ENCODE results near the gene ARID3A. TPM values are rescaled to one million over a fixed set of nuclear protein-coding genes. Genes with fewer than 3 reads are reported as not detected.

Gene ARID3A
- total and polyA plus RNA-seq, 4 donors, result 7.7 to 29.7 (median 19.8) TPM

DNA sequence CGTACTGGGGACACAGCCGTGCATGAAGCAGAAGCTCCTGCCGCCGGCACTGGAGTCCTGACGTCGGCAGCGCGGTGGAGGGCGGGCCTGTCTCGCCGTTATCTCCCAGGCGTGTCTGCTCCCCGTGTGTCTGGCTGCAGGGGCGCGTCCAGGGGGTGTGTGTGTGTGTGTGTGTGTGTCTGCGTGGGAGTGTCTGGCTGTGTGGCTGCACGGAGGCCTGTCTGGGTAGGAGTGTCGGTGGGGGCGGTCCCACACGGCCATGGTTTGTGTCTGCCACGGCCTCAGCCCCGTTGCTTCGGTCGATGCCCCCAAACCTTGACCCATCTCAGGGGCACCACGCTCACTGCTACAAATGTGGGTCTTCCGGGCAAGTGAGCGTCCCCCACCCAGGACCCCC, 18.3 kb downstream of the ARID3A start:
- H3K36me3 ChIP-seq (ENCODE audit: control insufficient read depth in 4 of 4, insufficient read depth in 4 of 4, low read length in 4 of 4), result peaks cover 0 to 15% (median 9%) of the 10 kb centered on the region in 4 donors
- 83 to 91% methylated on average over 23 to 27 of the region's 27 CpGs for WGBS, 2 donors
- DNase-seq (peak in 1 of 3 donors; percentile 48), ATAC-seq (ENCODE audit: insufficient read depth, low FRiP score) (no peak)
- H3K4me3 ChIP-seq, result no peak overlapping the region
- H3K27ac ChIP-seq (ENCODE audit: low read depth in 1 of 2, low read length in 1 of 2), result no peak overlapping the region
- no peak overlapping the region for H3K9ac ChIP-seq (ENCODE audit: insufficient read depth in 1 of 2, low read length in 2 of 2)
- H3K27me3 ChIP-seq (ENCODE audit: control insufficient read depth in 3 of 3, insufficient read depth in 3 of 3, low read length in 2 of 3), result no peaks in the 10 kb centered on the region
- H3K9me3 ChIP-seq (ENCODE audit: control insufficient read depth in 4 of 4, insufficient read depth in 3 of 4, low read length in 3 of 4), result peaks cover 0 to 2% (median 0%) of the 10 kb centered on the region in 4 donors
- TF ChIP-seq, protein P1, sequence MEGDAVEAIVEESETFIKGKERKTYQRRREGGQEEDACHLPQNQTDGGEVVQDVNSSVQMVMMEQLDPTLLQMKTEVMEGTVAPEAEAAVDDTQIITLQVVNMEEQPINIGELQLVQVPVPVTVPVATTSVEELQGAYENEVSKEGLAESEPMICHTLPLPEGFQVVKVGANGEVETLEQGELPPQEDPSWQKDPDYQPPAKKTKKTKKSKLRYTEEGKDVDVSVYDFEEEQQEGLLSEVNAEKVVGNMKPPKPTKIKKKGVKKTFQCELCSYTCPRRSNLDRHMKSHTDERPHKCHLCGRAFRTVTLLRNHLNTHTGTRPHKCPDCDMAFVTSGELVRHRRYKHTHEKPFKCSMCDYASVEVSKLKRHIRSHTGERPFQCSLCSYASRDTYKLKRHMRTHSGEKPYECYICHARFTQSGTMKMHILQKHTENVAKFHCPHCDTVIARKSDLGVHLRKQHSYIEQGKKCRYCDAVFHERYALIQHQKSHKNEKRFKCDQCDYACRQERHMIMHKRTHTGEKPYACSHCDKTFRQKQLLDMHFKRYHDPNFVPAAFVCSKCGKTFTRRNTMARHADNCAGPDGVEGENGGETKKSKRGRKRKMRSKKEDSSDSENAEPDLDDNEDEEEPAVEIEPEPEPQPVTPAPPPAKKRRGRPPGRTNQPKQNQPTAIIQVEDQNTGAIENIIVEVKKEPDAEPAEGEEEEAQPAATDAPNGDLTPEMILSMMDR (IDR thresholded peaks at IDR 0.05; ENCODE audit: control extremely low read depth, extremely low read depth), result no peak
- H3K4me1 ChIP-seq (ENCODE audit: control insufficient read depth in 5 of 5, insufficient read depth in 5 of 5, low read length in 5 of 5), result peaks cover 0 to 35% (median 16%) of the 10 kb centered on the region in 5 donors

DNA sequence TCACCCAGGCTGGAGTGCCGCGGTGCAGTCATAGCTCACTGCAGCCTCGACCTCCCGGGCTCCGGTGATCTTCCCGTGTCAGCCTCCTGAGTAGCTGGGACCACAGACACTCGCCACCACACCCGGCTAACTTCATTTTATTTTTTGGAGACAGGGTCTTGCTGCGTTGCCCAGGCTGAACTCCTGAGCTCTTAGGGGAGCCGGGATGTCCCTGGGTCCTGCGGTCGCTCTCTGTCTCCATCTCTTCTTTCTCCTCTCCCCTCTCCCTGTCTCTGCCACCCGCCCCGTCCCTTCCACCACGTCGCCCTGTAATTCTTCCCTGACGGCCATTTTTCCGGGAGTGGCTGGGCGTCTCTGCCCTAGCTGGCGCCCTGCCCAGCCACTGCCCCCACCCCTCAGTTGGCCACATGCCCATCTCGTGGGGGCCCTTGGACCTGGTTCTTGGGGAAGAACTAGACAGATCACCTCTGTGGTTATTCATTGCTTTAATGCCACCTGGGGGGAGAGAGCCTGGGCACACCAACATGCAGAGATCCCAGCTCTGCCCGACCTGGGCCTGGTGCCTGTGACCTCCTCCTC, 18.9 kb downstream of the ARID3A start:
- TF ChIP-seq, protein P1 (IDR thresholded peaks at IDR 0.05; ENCODE audit: control extremely low read depth, extremely low read depth), result no peak
- H3K36me3 ChIP-seq (ENCODE audit: control insufficient read depth in 4 of 4, insufficient read depth in 4 of 4, low read length in 4 of 4), result peaks cover 0 to 12% (median 6%) of the 10 kb centered on the region in 4 donors
- no peak overlapping the region for H3K9ac ChIP-seq (ENCODE audit: insufficient read depth in 1 of 2, low read length in 2 of 2)
- no peaks in the 10 kb centered on the region for H3K27me3 ChIP-seq (ENCODE audit: control insufficient read depth in 3 of 3, insufficient read depth in 3 of 3, low read length in 2 of 3)
- DNase-seq (peak in 2 of 3 donors; percentile 46 to 54), ATAC-seq (ENCODE audit: insufficient read depth, low FRiP score) (no peak)
- peaks cover 0 to 35% (median 16%) of the 10 kb centered on the region in 5 donors for H3K4me1 ChIP-seq (ENCODE audit: control insufficient read depth in 5 of 5, insufficient read depth in 5 of 5, low read length in 5 of 5)
- H3K4me3 ChIP-seq, result no peak overlapping the region
- H3K27ac ChIP-seq (ENCODE audit: low read depth in 1 of 2, low read length in 1 of 2), result no peak overlapping the region
- H3K9me3 ChIP-seq (ENCODE audit: control insufficient read depth in 4 of 4, insufficient read depth in 3 of 4, low read length in 3 of 4), result peaks cover 0 to 2% (median 0%) of the 10 kb centered on the region in 4 donors
- WGBS, 2 donors, result 75 to 76% methylated on average over 22 of the region's 22 CpGs

DNA sequence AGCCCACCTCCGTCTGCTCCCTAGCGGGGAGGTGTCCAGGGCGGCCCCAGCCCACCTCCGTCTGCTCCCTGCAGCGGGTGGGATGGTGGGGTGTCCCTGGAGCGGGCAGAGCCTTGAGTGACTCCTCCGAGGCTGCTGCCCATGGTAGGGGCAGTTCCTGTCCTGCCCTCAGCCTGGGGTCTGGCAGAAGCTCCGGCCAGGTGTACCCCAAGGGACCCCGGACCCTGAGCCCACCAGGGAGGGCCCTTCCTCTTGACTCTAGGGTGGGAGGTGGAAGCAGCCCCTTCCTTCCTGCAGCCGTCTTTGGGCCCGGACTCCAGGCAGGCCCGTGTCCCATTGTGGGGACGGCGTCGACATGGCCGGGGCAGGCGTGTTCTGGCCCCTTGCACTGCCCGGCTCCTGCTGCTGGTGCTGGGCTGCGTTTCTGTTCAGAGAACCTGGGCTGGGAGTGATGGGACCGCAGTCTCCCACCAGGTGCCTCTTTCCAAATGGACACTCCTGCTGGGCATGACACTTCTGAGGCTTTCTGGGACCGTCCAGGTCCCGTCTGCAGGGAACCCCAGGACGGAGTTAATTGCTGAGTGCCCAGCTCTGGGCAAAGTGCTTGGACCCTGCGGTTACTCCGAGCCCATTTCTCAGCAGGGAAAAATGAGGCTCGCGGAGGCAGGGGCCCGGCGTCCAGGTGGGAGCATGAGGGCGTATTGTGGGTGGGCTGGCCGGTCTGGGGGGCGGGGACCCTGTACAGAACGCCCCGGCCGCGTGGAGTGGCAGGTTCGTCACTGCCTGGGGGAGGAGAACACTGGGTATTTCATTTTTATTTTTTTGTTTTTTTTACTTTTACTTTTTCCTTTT, 19.8 kb downstream of the ARID3A start:
- peaks cover 0 to 30% (median 10%) of the 10 kb centered on the region in 5 donors for H3K4me1 ChIP-seq (ENCODE audit: control insufficient read depth in 5 of 5, insufficient read depth in 5 of 5, low read length in 5 of 5)
- H3K9ac ChIP-seq (ENCODE audit: insufficient read depth in 1 of 2, low read length in 2 of 2), result no peak overlapping the region
- H3K9me3 ChIP-seq (ENCODE audit: control insufficient read depth in 4 of 4, insufficient read depth in 3 of 4, low read length in 3 of 4), result peaks cover 0 to 2% (median 0%) of the 10 kb centered on the region in 4 donors
- TF ChIP-seq, protein P1 (IDR thresholded peaks at IDR 0.05; ENCODE audit: control extremely low read depth, extremely low read depth), result no peak
- peaks cover 0 to 12% (median 4%) of the 10 kb centered on the region in 4 donors for H3K36me3 ChIP-seq (ENCODE audit: control insufficient read depth in 4 of 4, insufficient read depth in 4 of 4, low read length in 4 of 4)
- H3K4me3 ChIP-seq, result no peak overlapping the region
- no peaks in the 10 kb centered on the region for H3K27me3 ChIP-seq (ENCODE audit: control insufficient read depth in 3 of 3, insufficient read depth in 3 of 3, low read length in 2 of 3)
- ATAC-seq (ENCODE audit: insufficient read depth, low FRiP score) (no peak), DNase-seq (no peak)
- 91% methylated on average over 37 of the region's 37 CpGs for WGBS, 2 donors
- no peak overlapping the region for H3K27ac ChIP-seq (ENCODE audit: low read depth in 1 of 2, low read length in 1 of 2)

Data from lung (tissue), 12 donors.